Measurements from ENCODE around the gene NUMA1. TPM values are rescaled to one million over a fixed set of nuclear protein-coding genes. Genes with fewer than 3 reads are reported as not detected.

Gene NUMA1
- polyA plus RNA-seq, 1 donor: 257 TPM

GRCh38 chr11:72102162-72102561 lies 21.8 kb upstream of the NUMA1 start:
- WGBS (ENCODE audit: insufficient coverage, low lambda C conversion rate): no CpG with 5 or more reads among the region's 4 CpGs
- H3K27ac ChIP-seq (ENCODE audit: low read length): peak overlapping the region; percentile 90

DNA sequence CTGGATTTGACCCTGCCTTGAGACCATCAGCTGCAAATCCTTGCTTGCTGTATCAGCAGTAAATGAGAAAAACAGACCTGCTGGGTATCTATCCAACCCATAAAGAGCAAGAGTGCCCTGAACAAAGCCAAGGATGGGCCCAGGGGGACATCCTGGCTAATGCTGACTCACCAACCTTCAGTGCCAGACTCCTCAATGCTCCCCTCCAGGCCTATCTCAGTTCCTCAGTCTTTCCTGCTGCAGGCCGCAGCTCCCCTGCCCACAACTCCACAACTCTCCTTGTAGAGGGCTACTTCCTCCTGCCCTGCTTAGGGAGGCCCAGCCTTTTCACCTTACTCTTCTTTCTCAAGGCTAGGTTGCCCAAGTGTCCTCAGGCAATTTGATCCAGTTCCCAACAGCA lies 20.1 kb upstream of the NUMA1 start:
- no peak overlapping the region for H3K4me3 ChIP-seq (ENCODE audit: low read length)
- H3K4me1 ChIP-seq (ENCODE audit: control insufficient read depth, insufficient read depth, low read length): peaks cover 16% of the 10 kb centered on the region
- DNase-seq: no peak
- H3K27me3 ChIP-seq (ENCODE audit: control insufficient read depth, insufficient read depth, low read length): no peaks in the 10 kb centered on the region
- no peak overlapping the region for H3K27ac ChIP-seq (ENCODE audit: low read length)
- H3K9me3 ChIP-seq (ENCODE audit: control insufficient read depth, low read depth, low read length): no peaks in the 10 kb centered on the region
- WGBS (ENCODE audit: insufficient coverage, low lambda C conversion rate): no CpG with 5 or more reads among the region's 1 CpG
- H3K36me3 ChIP-seq (ENCODE audit: control insufficient read depth, insufficient read depth, low read length): peaks cover 39% of the 10 kb centered on the region

More at GRCh38 chr11:72102162-72102561, 21.8 kb upstream of the NUMA1 start:
- H3K27me3 ChIP-seq (ENCODE audit: control insufficient read depth, insufficient read depth, low read length): no peaks in the 10 kb centered on the region
- no peak for DNase-seq
- H3K4me3 ChIP-seq (ENCODE audit: low read length): peak overlapping the region; percentile 78
- no peaks in the 10 kb centered on the region for H3K9me3 ChIP-seq (ENCODE audit: control insufficient read depth, low read depth, low read length)
- peaks cover 16% of the 10 kb centered on the region for H3K4me1 ChIP-seq (ENCODE audit: control insufficient read depth, insufficient read depth, low read length)
- H3K36me3 ChIP-seq (ENCODE audit: control insufficient read depth, insufficient read depth, low read length): peaks cover 30% of the 10 kb centered on the region

GRCh38 chr11:72100009-72100408 lies 19.7 kb upstream of the NUMA1 start:
- Histone ChIP-seq H3K27ac (ENCODE audit: low read length) (no peak overlapping the region), H3K4me1 (ENCODE audit: control insufficient read depth, insufficient read depth, low read length) (peaks cover 16% of the 10 kb centered on the region), H3K4me3 (ENCODE audit: low read length) (no peak overlapping the region), H3K36me3 (ENCODE audit: control insufficient read depth, insufficient read depth, low read length) (peaks cover 43% of the 10 kb centered on the region), H3K27me3 (ENCODE audit: control insufficient read depth, insufficient read depth, low read length) (no peaks in the 10 kb centered on the region), H3K9me3 (ENCODE audit: control insufficient read depth, low read depth, low read length) (no peaks in the 10 kb centered on the region)
- WGBS (ENCODE audit: insufficient coverage, low lambda C conversion rate): no CpG with 5 or more reads among the region's 3 CpGs
- DNase-seq: no peak

DNA sequence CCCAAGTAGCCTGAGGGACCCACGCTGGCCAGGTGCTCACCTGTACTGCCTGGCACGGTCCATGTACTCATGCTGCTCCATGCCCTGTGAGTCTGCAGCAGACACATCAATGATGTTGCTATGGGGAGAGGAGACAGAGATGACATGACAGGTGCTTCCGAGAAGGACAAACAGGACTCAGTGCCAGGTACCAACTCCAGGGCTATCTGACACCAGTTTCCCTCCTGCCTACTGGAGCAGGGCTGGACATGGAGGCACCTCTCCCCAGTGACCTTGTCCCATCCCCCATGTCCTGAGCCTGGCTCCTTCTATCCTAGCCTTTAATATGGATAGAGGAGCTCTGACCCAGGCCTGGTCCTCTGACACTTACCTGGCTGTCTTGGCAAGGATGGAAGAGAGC lies 18.4 kb upstream of the NUMA1 start:
- H3K27ac ChIP-seq (ENCODE audit: low read length): no peak overlapping the region
- H3K4me1 ChIP-seq (ENCODE audit: control insufficient read depth, insufficient read depth, low read length): peaks cover 12% of the 10 kb centered on the region
- no peaks in the 10 kb centered on the region for H3K27me3 ChIP-seq (ENCODE audit: control insufficient read depth, insufficient read depth, low read length)
- DNase-seq: no peak
- no CpG with 5 or more reads among the region's 3 CpGs for WGBS (ENCODE audit: insufficient coverage, low lambda C conversion rate)
- no peaks in the 10 kb centered on the region for H3K9me3 ChIP-seq (ENCODE audit: control insufficient read depth, low read depth, low read length)
- H3K4me3 ChIP-seq (ENCODE audit: low read length): no peak overlapping the region
- H3K36me3 ChIP-seq (ENCODE audit: control insufficient read depth, insufficient read depth, low read length): peaks cover 52% of the 10 kb centered on the region

DNA sequence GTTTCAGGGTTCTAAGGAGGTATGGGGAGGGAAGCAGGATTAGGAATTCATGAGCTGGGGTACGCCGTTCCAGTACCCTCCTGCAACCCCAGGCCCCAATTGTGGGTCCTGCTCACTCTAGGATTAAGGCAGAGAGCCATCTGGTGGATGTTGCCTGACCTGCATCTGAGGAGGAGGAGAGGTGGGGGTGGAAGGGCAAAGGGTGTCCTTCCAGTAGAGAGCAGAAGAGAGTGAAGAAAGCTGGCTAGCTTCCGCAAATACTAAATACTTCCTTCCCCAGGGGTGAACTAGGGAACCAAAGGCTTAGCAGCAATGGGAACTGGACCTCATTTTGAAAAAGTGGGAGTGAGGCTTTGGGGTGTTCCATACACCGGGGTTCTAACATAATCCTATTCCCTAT lies 10.9 kb upstream of the NUMA1 start:
- H3K27ac ChIP-seq (ENCODE audit: low read length): peak overlapping the region; percentile 4
- peak; percentile 65 to 75 for DNase-seq
- peaks cover 44% of the 10 kb centered on the region for H3K36me3 ChIP-seq (ENCODE audit: control insufficient read depth, insufficient read depth, low read length)
- H3K9me3 ChIP-seq (ENCODE audit: control insufficient read depth, low read depth, low read length): no peaks in the 10 kb centered on the region
- no peaks in the 10 kb centered on the region for H3K27me3 ChIP-seq (ENCODE audit: control insufficient read depth, insufficient read depth, low read length)
- H3K4me1 ChIP-seq (ENCODE audit: control insufficient read depth, insufficient read depth, low read length): peaks cover 18% of the 10 kb centered on the region
- WGBS (ENCODE audit: insufficient coverage, low lambda C conversion rate): no CpG with 5 or more reads among the region's 4 CpGs
- no peak overlapping the region for H3K4me3 ChIP-seq (ENCODE audit: low read length)

- Histone ChIP-seq H3K9me3 (ENCODE audit: control insufficient read depth, low read depth, low read length) (no peaks in the 10 kb centered on the region), H3K36me3 (ENCODE audit: control insufficient read depth, insufficient read depth, low read length) (peaks cover 27% of the 10 kb centered on the region), H3K4me1 (ENCODE audit: control insufficient read depth, insufficient read depth, low read length) (peaks cover 18% of the 10 kb centered on the region), H3K27ac (ENCODE audit: low read length) (no peak overlapping the region), H3K4me3 (ENCODE audit: low read length) (no peak overlapping the region), H3K27me3 (ENCODE audit: control insufficient read depth, insufficient read depth, low read length) (no peaks in the 10 kb centered on the region)
- no peak for DNase-seq
- no CpG with 5 or more reads among the region's 4 CpGs for WGBS (ENCODE audit: insufficient coverage, low lambda C conversion rate)
Measured at GRCh38 chr11:72088076-72088808, 7.9 kb upstream of the NUMA1 start.

DNA sequence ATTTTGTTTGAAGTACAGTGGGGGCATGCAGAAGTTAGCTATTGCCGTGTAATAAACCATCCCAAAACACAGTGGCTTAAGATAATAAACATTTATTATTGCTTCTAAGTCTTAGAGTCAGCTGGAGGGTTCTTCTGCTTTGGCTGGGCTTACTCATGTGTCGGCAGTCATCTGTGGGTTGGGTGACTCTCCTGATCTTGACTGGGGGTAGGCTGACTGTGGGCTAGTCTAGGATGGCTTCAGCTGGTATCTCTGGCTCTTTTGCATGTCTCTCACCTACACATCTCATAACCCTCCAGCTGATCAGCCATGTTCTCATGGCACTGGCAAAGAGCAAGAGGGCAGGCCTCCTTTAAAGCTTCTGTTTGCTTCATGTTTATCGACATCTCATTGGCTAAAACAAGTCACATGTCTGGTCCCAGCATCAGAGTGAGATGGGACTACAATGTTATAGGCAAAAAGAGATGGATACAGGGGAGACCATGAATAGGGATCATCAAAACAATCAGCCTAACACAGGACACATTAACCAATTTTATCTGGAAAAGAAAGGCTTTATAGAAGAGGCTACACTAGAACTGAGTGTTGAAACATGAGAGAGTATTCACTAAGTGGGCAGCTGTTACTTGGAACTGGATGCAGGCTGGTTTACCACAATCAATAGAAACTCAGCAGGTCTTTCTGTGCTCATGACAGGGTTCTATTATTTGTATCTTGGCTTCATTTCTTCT lies 5.4 kb upstream of the NUMA1 start:
- Histone ChIP-seq H3K36me3 (ENCODE audit: control insufficient read depth, insufficient read depth, low read length) (peaks cover 20% of the 10 kb centered on the region), H3K27ac (ENCODE audit: low read length) (no peak overlapping the region), H3K4me3 (ENCODE audit: low read length) (no peak overlapping the region), H3K4me1 (ENCODE audit: control insufficient read depth, insufficient read depth, low read length) (peaks cover 12% of the 10 kb centered on the region), H3K27me3 (ENCODE audit: control insufficient read depth, insufficient read depth, low read length) (no peaks in the 10 kb centered on the region), H3K9me3 (ENCODE audit: control insufficient read depth, low read depth, low read length) (no peaks in the 10 kb centered on the region)
- no peak for DNase-seq
- no CpG with 5 or more reads among the region's 3 CpGs for WGBS (ENCODE audit: insufficient coverage, low lambda C conversion rate)

GRCh38 chr11:72084965-72085364 lies 4.6 kb upstream of the NUMA1 start:
- peaks cover 5% of the 10 kb centered on the region for H3K4me1 ChIP-seq (ENCODE audit: control insufficient read depth, insufficient read depth, low read length)
- no peaks in the 10 kb centered on the region for H3K9me3 ChIP-seq (ENCODE audit: control insufficient read depth, low read depth, low read length)
- H3K27me3 ChIP-seq (ENCODE audit: control insufficient read depth, insufficient read depth, low read length): no peaks in the 10 kb centered on the region
- WGBS (ENCODE audit: insufficient coverage, low lambda C conversion rate): no CpG with 5 or more reads among the region's 1 CpG
- H3K4me3 ChIP-seq (ENCODE audit: low read length): no peak overlapping the region
- no peak for DNase-seq
- H3K36me3 ChIP-seq (ENCODE audit: control insufficient read depth, insufficient read depth, low read length): peaks cover 16% of the 10 kb centered on the region
- no peak overlapping the region for H3K27ac ChIP-seq (ENCODE audit: low read length)

DNA sequence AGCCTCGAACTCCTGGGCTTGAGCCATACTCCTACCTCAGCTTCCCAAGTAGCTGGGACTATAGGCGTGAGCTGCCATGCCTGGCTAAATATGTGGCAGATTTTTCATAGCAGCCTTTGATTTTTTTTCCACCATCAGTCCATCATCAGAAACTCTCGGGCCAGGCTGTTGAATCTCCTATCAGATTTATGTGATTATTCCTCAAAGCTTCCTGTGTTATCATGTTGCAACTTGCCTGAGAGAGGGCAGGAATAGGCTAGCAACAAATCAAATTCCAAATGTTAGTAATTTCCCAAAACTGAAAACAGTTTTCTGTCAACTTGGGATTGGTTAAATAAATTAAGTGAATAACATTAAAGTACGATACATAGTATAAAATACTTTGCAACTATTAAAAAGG lies 3.7 kb upstream of the NUMA1 start:
- Histone ChIP-seq H3K4me1 (ENCODE audit: control insufficient read depth, insufficient read depth, low read length) (peaks cover 5% of the 10 kb centered on the region), H3K36me3 (ENCODE audit: control insufficient read depth, insufficient read depth, low read length) (peaks cover 12% of the 10 kb centered on the region), H3K27ac (ENCODE audit: low read length) (no peak overlapping the region), H3K9me3 (ENCODE audit: control insufficient read depth, low read depth, low read length) (no peaks in the 10 kb centered on the region), H3K4me3 (ENCODE audit: low read length) (no peak overlapping the region), H3K27me3 (ENCODE audit: control insufficient read depth, insufficient read depth, low read length) (no peaks in the 10 kb centered on the region)
- no peak for DNase-seq
- WGBS (ENCODE audit: insufficient coverage, low lambda C conversion rate): 85% methylated on average over 2 of the region's 4 CpGs

DNA sequence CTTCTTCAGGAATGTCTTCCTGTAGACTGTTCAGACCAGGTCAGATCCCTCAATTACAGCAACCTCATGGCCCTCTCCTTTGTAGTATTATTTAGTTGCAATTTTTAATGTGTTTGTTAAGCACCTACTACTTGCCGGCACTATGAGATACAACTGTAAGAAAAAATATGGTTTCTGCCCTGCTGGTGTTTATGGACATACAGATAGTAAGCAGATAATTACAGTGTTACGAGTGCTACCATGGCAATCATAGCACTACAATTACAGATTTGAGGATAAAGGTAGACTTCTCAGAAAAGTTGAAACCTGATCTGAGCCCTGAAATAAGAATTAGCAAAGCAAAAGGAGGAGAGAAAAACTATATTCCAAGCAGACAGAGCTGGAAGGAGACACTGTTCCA lies 3.1 kb upstream of the NUMA1 start:
- no peaks in the 10 kb centered on the region for H3K27me3 ChIP-seq (ENCODE audit: control insufficient read depth, insufficient read depth, low read length)
- no peak for DNase-seq
- no peaks in the 10 kb centered on the region for H3K9me3 ChIP-seq (ENCODE audit: control insufficient read depth, low read depth, low read length)
- H3K27ac ChIP-seq (ENCODE audit: low read length): no peak overlapping the region
- peaks cover 5% of the 10 kb centered on the region for H3K4me1 ChIP-seq (ENCODE audit: control insufficient read depth, insufficient read depth, low read length)
- no peak overlapping the region for H3K4me3 ChIP-seq (ENCODE audit: low read length)
- 40% methylated on average over 1 of the region's 2 CpGs for WGBS (ENCODE audit: insufficient coverage, low lambda C conversion rate)
- peaks cover 9% of the 10 kb centered on the region for H3K36me3 ChIP-seq (ENCODE audit: control insufficient read depth, insufficient read depth, low read length)

Data from large intestine (tissue), 3 donors.